H9 (cell line): Measurements from ENCODE around the gene DDX4. TPM values are rescaled to one million over a fixed set of nuclear protein-coding genes. Genes with fewer than 3 reads are reported as not detected.
A peak's percentile ranks its signal among the peaks of the same experiment; 100 is the strongest.

Experiments
- DNase-seq: peaks from one replicate; pipeline ENCODE4 v3.0.0-alpha.2; 2017
- H2AFZ ChIP-seq: one replicate; pipeline ENCODE4 v1.6.1; 2013; ENCODE audit warnings: mild to moderate bottlenecking, low read length, control low read depth, moderate library complexity
- H2AK5ac ChIP-seq: 2 replicates; pipeline ENCODE4 v1.6.1; 2013; ENCODE audit warnings: low read length, control low read depth, mixed read lengths; ENCODE audit not compliant: insufficient read length
- H2BK120ac ChIP-seq: one replicate; pipeline ENCODE4 v1.6.1; 2013; ENCODE audit warnings: low read depth, mild to moderate bottlenecking, low read length, control low read depth, inconsistent platforms; ENCODE audit not compliant: poor library complexity, severe bottlenecking
- H2BK12ac ChIP-seq: 2 replicates; pipeline ENCODE4 v1.6.1; 2013; ENCODE audit warnings: low read length, control low read depth, mixed read lengths, low read depth; ENCODE audit not compliant: insufficient read length
- H2BK15ac ChIP-seq: 2 replicates; pipeline ENCODE4 v1.6.1; 2013; ENCODE audit warnings: low read depth, low read length, control low read depth
- H2BK20ac ChIP-seq: one replicate; pipeline ENCODE4 v1.6.1; 2013; ENCODE audit warnings: low read depth, mild to moderate bottlenecking, low read length, control low read depth, inconsistent platforms; ENCODE audit not compliant: poor library complexity, severe bottlenecking
- H2BK5ac ChIP-seq: 2 replicates; pipeline ENCODE4 v1.6.1; 2013; ENCODE audit warnings: low read length, control low read depth, mixed read lengths; ENCODE audit not compliant: insufficient read length
- H3K14ac ChIP-seq: 2 replicates; pipeline ENCODE4 v1.6.1; 2013; ENCODE audit warnings: low read length, control low read depth; ENCODE audit not compliant: insufficient read depth
- H3K18ac ChIP-seq: 2 replicates; pipeline ENCODE4 v1.6.1; 2013; ENCODE audit warnings: low read depth, mild to moderate bottlenecking, mixed read lengths, low read length, control low read depth; ENCODE audit not compliant: insufficient read length
- H3K23ac ChIP-seq: 2 replicates; pipeline ENCODE4 v1.6.1; 2013; ENCODE audit warnings: low read length, control low read depth, mixed read lengths, low read depth; ENCODE audit not compliant: insufficient read length
- H3K23me2 ChIP-seq: 2 replicates; pipeline ENCODE4 v1.6.1; 2013; ENCODE audit warnings: low read depth, mild to moderate bottlenecking, mixed read lengths, low read length, control low read depth; ENCODE audit not compliant: insufficient read length, poor library complexity, severe bottlenecking
- H3K27ac ChIP-seq: 2 replicates; pipeline ENCODE4 v1.5.1; 2013; ENCODE audit warnings: low read length, control low read depth, mixed read lengths, low read depth; ENCODE audit not compliant: insufficient read length
- H3K27me3 ChIP-seq: 2 replicates; pipeline ENCODE4 v1.6.1; 2013; ENCODE audit warnings: low read length, control low read depth, inconsistent platforms; ENCODE audit not compliant: insufficient read depth
- H3K4ac ChIP-seq: 2 replicates; pipeline ENCODE4 v1.6.1; 2013; ENCODE audit warnings: low read depth, mild to moderate bottlenecking, control low read depth, inconsistent platforms, low read length, moderate library complexity
- H3K4me1 ChIP-seq: 2 replicates; pipeline ENCODE4 v1.6.1; 2013; ENCODE audit warnings: low read length, control low read depth, inconsistent platforms; ENCODE audit not compliant: insufficient read depth
- H3K4me2 ChIP-seq: 2 replicates; pipeline ENCODE4 v1.6.1; 2013; ENCODE audit warnings: low read length, control low read depth, mixed read lengths; ENCODE audit not compliant: insufficient read length, insufficient read depth
- H3K56ac ChIP-seq: 2 replicates; pipeline ENCODE4 v1.6.1; 2013; ENCODE audit warnings: low read depth, mild to moderate bottlenecking, mixed read lengths, low read length, control low read depth; ENCODE audit not compliant: insufficient read length
- H3K79me1 ChIP-seq: 2 replicates; pipeline ENCODE4 v1.6.1; 2013; ENCODE audit warnings: low read depth, mild to moderate bottlenecking, moderate library complexity, low read length, control low read depth, inconsistent platforms; ENCODE audit not compliant: insufficient read depth, poor library complexity, severe bottlenecking
- H3K79me2 ChIP-seq: 2 replicates; pipeline ENCODE4 v1.6.1; 2013; ENCODE audit warnings: low read length, control low read depth, inconsistent platforms; ENCODE audit not compliant: insufficient read depth
- H3K9ac ChIP-seq: 2 replicates; pipeline ENCODE4 v1.6.1; 2013; ENCODE audit warnings: low read length, control low read depth, mixed read lengths; ENCODE audit not compliant: insufficient read length; ENCODE audit errors: extremely low read depth
- H3K9me3 ChIP-seq: one replicate; pipeline ENCODE4 v1.6.1; 2013; ENCODE audit warnings: low read depth, low read length, inconsistent platforms; ENCODE audit not compliant: control insufficient read depth
- H3T11ph ChIP-seq: one replicate; pipeline ENCODE4 v1.6.1; 2013; ENCODE audit warnings: mild to moderate bottlenecking, low read length, control low read depth, inconsistent platforms
- H4K20me1 ChIP-seq: one replicate; pipeline ENCODE4 v1.6.1; 2013; ENCODE audit not compliant: control insufficient read depth, insufficient read length, insufficient read depth
- H4K5ac ChIP-seq: 2 replicates; pipeline ENCODE4 v1.6.1; 2013; ENCODE audit warnings: low read depth, mild to moderate bottlenecking, mixed read lengths, low read length, control low read depth; ENCODE audit not compliant: insufficient read length
- H4K8ac ChIP-seq: replicated peaks from 2 replicates; pipeline ENCODE4 v1.6.1; 2013; ENCODE audit warnings: low read length, control low read depth, mixed read lengths, low read depth; ENCODE audit not compliant: insufficient read length
- H4K91ac ChIP-seq: 2 replicates; pipeline ENCODE4 v1.6.1; 2013; ENCODE audit warnings: low read depth, mild to moderate bottlenecking, moderate library complexity, mixed read lengths, low read length, control low read depth; ENCODE audit not compliant: insufficient read length
- H3K27ac Mint-ChIP-seq, 3 experiments: 2 replicates in 2 of 3; 3 replicates in 1 of 3; pipeline ENCODE4 v1.8.0; 2020 to 2021; ENCODE audit warnings: mixed read lengths in 3 of 3, mild to moderate bottlenecking in 1 of 3, moderate library complexity in 1 of 3
- H3K27me3 Mint-ChIP-seq: 2 replicates; pipeline ENCODE4 v1.8.0; 2021; ENCODE audit warnings: low read depth, mild to moderate bottlenecking, moderate library complexity, mixed read lengths
- H3K36me3 Mint-ChIP-seq, 3 experiments: 2 replicates in 2 of 3; 3 replicates in 1 of 3; pipeline ENCODE4 v1.8.0; 2020 to 2021; ENCODE audit warnings: low read depth in 3 of 3, mixed read lengths in 3 of 3; ENCODE audit not compliant: insufficient read depth in 1 of 3
- H3K4me1 Mint-ChIP-seq, 2 experiments: 2 replicates each; pipeline ENCODE4 v1.8.0; 2020; ENCODE audit warnings: mixed read lengths in 2 of 2
- H3K4me3 Mint-ChIP-seq, 2 experiments: 2 replicates in 1 of 2; 3 replicates in 1 of 2; pipeline ENCODE4 v1.8.0; 2020 to 2021; ENCODE audit warnings: mild to moderate bottlenecking in 2 of 2, mixed read lengths in 2 of 2, moderate library complexity in 1 of 2
- H3K9me3 Mint-ChIP-seq, 2 experiments: 2 replicates in 1 of 2; 3 replicates in 1 of 2; pipeline ENCODE4 v1.8.0; 2020; ENCODE audit warnings: mild to moderate bottlenecking in 2 of 2, mixed read lengths in 2 of 2, moderate library complexity in 1 of 2
- CTCF ChIP-seq: fragments of 200-600 bp; sonication (generic); conservative IDR thresholded peaks from 3 replicates; pipeline ENCODE4 v1.8.0; 2021; ENCODE audit warnings: antibody characterized with exemption, mild to moderate bottlenecking
- WGBS: extraction: QIAGEN DNeasy Blood & Tissue Kit; methylation state at CpG from one replicate; pipeline ENCODE4 v1.1.7; 2013; ENCODE audit warnings: missing lambda C conversion rate, low lambda C conversion rate, mixed read lengths; ENCODE audit not compliant: insufficient read length; ENCODE audit errors: extremely low coverage; 5-methylcytosine and 5-hydroxymethylcytosine counted together
- total RNA-seq: library from RNA; stranded (reverse); gene quantifications from 2 replicates; pipeline ENCODE4 v1.2.1, GENCODE V29; 2021

The DDX4 gene
- total RNA-seq, 1 experiment from 2014 or later = not detected

GRCh38 chr5:55771175-55771655, 33.4 kb downstream of the DDX4 start:
- no peak overlapping the region for H3T11ph ChIP-seq
- Mint-ChIP-seq H3K4me3 (no peak overlapping the region), H3K27me3 (no peaks in the 10 kb centered on the region), H3K36me3 (peaks cover 0 to 3% (median 0%) of the 10 kb centered on the region in 3 experiments; a peak in 1 of 7 replicates), H3K9me3 (no peaks in the 10 kb centered on the region; a peak in 3 of 5 replicates), H3K27ac (peak overlapping the region in 1 of 3 experiments; percentile 52; a peak in 1 of 7 replicates), H3K4me1 (peaks cover 27 to 31% of the 10 kb centered on the region in 2 experiments)
- H4K91ac ChIP-seq = no peak overlapping the region
- no peak overlapping the region for H4K8ac ChIP-seq
- no peak overlapping the region for H3K9ac ChIP-seq
- H3K4ac ChIP-seq = no peak overlapping the region
- no peak overlapping the region for H3K23ac ChIP-seq
- no peak overlapping the region for H2BK15ac ChIP-seq
- H3K56ac ChIP-seq = no peak overlapping the region
- no CpG with 5 or more reads among the region's 2 CpGs for WGBS
- H4K5ac ChIP-seq = no peak overlapping the region
- H3K14ac ChIP-seq = no peak overlapping the region
- H3K27ac ChIP-seq = no peak overlapping the region
- H2BK5ac ChIP-seq = no peak overlapping the region
- no peaks in the 10 kb centered on the region for H3K79me2 ChIP-seq
- no peak for DNase-seq
- H2AFZ ChIP-seq = no peak overlapping the region
- TF ChIP-seq CTCF = no peak
- H2BK12ac ChIP-seq = no peak overlapping the region
- H3K23me2 ChIP-seq = no peaks in the 10 kb centered on the region
- H2AK5ac ChIP-seq = no peak overlapping the region
- no peak overlapping the region for H2BK120ac ChIP-seq
- H3K79me1 ChIP-seq = no peaks in the 10 kb centered on the region
- no peaks in the 10 kb centered on the region for H3K9me3 ChIP-seq
- no peaks in the 10 kb centered on the region for H4K20me1 ChIP-seq
- H2BK20ac ChIP-seq = no peak overlapping the region
- no peak overlapping the region for H3K18ac ChIP-seq
- H3K4me2 ChIP-seq = no peak overlapping the region
- H3K27me3 ChIP-seq = no peaks in the 10 kb centered on the region
- no peaks in the 10 kb centered on the region; the same call in 1 of the 2 replicates for H3K4me1 ChIP-seq
